Muscle of leg (tissue), 11 donors: ENCODE results near the gene GRM1. TPM values are rescaled to one million over a fixed set of nuclear protein-coding genes. Genes with fewer than 3 reads are reported as not detected.
A peak's percentile ranks its signal among the peaks of the same experiment; 100 is the strongest.

Experiments used
- DNase-seq: peaks from one replicate; pipeline ENCODE4 v3.0.0; 2013
- H3K27ac ChIP-seq: one replicate; pipeline ENCODE4 v1.5.1; 2013; ENCODE audit warnings: mild to moderate bottlenecking, low read length, control low read depth
- H3K27me3 ChIP-seq: one replicate; pipeline ENCODE4 v1.6.1; 2013; ENCODE audit warnings: low read length; ENCODE audit not compliant: control insufficient read depth, insufficient read depth
- H3K36me3 ChIP-seq: one replicate; pipeline ENCODE4 v1.6.1; 2013; ENCODE audit warnings: low read length; ENCODE audit not compliant: control insufficient read depth, insufficient read depth
- H3K4me1 ChIP-seq: one replicate; pipeline ENCODE4 v1.6.1; 2013; ENCODE audit warnings: low read length; ENCODE audit not compliant: control insufficient read depth, insufficient read depth
- H3K4me3 ChIP-seq: one replicate; pipeline ENCODE4 v1.5.1; 2013; ENCODE audit warnings: low read length, control low read depth
- H3K9me3 ChIP-seq: replicated peaks from 2 replicates; pipeline ENCODE4 v1.6.1; 2013; ENCODE audit warnings: low read depth, low read length; ENCODE audit not compliant: control insufficient read depth
- WGBS: methylation state at CpG from one replicate; pipeline ENCODE4 v1.1.5; 2013; ENCODE audit warnings: missing lambda C conversion rate; ENCODE audit not compliant: insufficient coverage; 5-methylcytosine and 5-hydroxymethylcytosine counted together
- polyA plus RNA-seq, 8 donors: library from polyadenylated mRNA; unstranded; fragments of 120-200 nt; gene quantifications; one replicate each; pipeline versions ENCODE4 v1.2.1 to v1.2.3, GENCODE V29; 2013; ENCODE audit warnings: inconsistent platforms in 1 of 8, low replicate concordance in 1 of 8; ENCODE audit not compliant: insufficient read length in 8 of 8, insufficient read depth in 1 of 8
- total RNA-seq: library from RNA; stranded (reverse); fragments of 120-200 nt; gene quantifications from one replicate; pipeline ENCODE4 v1.2.4, GENCODE V29; 2013

GRM1 gene
- total and polyA plus RNA-seq, 9 donors: 0.05 to 0.18 (median 0.09) TPM

DNA sequence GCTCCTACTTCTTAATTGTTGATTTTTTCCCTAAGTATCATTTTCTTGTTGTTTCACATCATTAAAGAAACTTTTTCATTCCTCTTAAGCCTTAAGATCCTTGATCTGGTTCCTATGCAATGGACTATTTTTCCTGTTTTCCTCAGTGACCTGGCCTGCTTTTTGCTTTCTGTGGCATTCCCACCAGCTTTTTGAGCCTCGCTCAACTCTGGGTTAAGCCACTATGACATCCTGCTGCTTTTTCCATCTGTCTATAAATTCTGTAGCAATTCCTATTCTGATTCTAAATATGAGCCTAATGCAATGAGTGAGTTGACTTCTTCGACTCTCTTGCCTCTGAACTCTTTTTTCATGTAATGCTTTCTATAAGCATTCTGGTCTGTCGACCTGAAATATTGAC is 160.3 kb downstream of the GRM1 start:
- Histone ChIP-seq H3K27ac (no peak overlapping the region), H3K36me3 (no peaks in the 10 kb centered on the region), H3K9me3 (no peaks in the 10 kb centered on the region), H3K4me1 (no peaks in the 10 kb centered on the region), H3K4me3 (no peak overlapping the region), H3K27me3 (no peaks in the 10 kb centered on the region)
- no peak for DNase-seq
- WGBS: no CpG with 5 or more reads among the region's 3 CpGs

DNA sequence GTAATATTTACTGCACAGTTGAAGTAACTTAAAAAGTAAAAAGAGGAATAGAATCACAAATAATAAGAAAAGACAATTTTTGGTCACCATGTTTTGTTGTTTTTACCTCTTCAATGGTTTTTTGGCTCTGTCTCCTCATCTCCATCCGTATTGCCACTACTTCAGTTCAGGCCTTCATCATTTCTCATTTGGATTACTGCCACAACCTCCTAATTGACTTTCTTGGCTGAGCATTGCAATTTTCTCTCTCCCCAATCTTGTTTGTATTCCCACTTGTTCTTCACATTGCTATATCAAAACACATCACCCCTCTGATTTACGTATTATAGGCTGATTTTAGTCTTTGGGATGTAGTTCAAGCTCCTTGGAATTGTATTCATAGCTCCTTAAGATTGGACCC is 161.7 kb downstream of the GRM1 start:
- Histone ChIP-seq H3K9me3 (no peaks in the 10 kb centered on the region), H3K36me3 (no peaks in the 10 kb centered on the region), H3K27ac (no peak overlapping the region), H3K4me1 (no peaks in the 10 kb centered on the region), H3K27me3 (no peaks in the 10 kb centered on the region), H3K4me3 (no peak overlapping the region)
- WGBS: 67% methylated on average over 1 of the region's 2 CpGs
- no peak for DNase-seq

DNA sequence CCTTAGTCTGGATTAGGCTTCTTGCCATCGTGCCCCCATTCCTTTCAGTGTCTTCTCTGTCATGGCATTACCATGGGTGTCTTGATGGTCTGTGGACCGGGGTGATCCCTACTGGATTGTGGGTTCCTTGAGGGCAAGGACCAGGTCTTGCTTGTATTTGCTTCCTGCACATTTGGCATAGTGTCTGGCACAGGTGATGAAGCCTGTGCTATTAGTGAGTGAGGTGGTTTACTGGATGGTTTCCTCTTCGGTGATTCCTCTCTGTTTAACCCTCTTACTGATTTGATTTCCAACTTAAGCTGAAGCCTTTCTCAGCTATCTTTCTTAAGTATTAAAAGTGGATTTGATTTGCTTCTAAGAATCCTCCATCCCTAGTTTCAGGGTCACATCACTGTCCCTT is 162.3 kb downstream of the GRM1 start:
- no peak overlapping the region for H3K27ac ChIP-seq
- no peak for DNase-seq
- H3K36me3 ChIP-seq: no peaks in the 10 kb centered on the region
- no peaks in the 10 kb centered on the region for H3K9me3 ChIP-seq
- WGBS: 83% methylated on average over 1 of the region's 3 CpGs
- no peaks in the 10 kb centered on the region for H3K27me3 ChIP-seq
- no peaks in the 10 kb centered on the region for H3K4me1 ChIP-seq
- no peak overlapping the region for H3K4me3 ChIP-seq

DNA sequence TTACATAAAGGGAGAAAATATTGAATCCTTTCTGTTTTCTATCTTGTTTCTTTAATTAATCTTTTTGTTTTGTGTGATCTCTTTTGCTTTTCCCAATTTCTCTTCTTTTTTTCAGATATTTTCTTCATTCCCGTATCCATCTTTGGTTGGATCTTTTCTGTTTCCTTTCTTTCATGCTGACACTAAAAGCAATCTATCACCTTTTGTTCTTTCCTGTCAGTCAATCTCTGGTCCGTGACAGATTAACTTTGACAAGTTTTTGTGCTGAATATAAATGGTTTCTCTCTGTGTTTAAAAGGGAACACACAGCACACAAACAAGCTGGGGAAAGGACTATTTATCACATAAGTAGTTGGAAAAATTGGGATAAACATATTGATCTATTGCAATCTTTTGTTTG is 162.8 kb downstream of the GRM1 start:
- DNase-seq: no peak
- WGBS: no CpG with 5 or more reads among the region's 2 CpGs
- Histone ChIP-seq H3K27ac (no peak overlapping the region), H3K4me3 (no peak overlapping the region), H3K4me1 (no peaks in the 10 kb centered on the region), H3K36me3 (no peaks in the 10 kb centered on the region), H3K27me3 (no peaks in the 10 kb centered on the region), H3K9me3 (no peaks in the 10 kb centered on the region)

DNA sequence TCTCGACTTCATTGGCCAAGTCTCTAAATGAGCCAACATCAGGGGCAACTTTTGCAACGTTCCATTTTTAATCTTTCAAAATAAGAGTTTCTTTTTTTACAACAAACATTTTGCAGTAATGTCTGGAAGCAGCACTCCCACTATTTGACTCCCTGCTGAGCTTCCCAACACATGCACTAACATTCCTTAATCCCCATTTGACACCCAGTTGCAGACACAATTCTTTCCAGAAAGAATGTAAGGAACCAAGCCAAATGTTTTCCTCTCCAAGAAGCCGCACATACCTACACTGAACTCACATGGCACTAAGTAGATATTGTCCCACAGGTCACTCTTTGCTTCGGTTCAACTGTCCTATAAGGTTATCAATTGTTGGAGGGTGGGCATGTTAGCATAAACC is 165.6 kb downstream of the GRM1 start:
- peaks cover under 1% of the 10 kb centered on the region for H3K4me1 ChIP-seq
- H3K27me3 ChIP-seq: no peaks in the 10 kb centered on the region
- 6% methylated on average over 2 of the region's 4 CpGs for WGBS
- H3K27ac ChIP-seq: no peak overlapping the region
- DNase-seq: no peak
- H3K36me3 ChIP-seq: no peaks in the 10 kb centered on the region
- H3K4me3 ChIP-seq: no peak overlapping the region
- no peaks in the 10 kb centered on the region for H3K9me3 ChIP-seq

DNA sequence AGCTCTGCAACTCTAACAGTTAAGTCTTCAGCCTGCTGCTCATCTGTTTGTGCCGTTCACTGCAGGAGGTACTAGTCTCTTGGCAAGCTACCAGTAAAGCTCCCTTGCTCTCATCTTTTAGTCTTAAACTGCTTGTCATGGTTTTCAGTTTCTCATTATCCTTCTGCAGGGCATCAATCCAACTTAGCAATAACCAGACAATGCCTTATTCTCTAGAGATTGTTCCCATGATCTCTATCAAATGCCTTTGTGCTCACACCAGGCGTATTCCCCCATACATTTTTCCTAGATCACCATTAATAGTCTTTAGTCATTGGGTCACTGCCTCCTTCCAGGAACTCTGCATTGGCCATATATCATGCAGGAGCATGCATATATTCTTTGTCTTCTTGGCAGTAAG is 171.3 kb downstream of the GRM1 start:
- 4% methylated on average over 2 of the region's 2 CpGs for WGBS
- peak; percentile 83 for DNase-seq
- no peak overlapping the region for H3K4me3 ChIP-seq
- H3K9me3 ChIP-seq: no peaks in the 10 kb centered on the region
- no peaks in the 10 kb centered on the region for H3K36me3 ChIP-seq
- H3K4me1 ChIP-seq: peaks cover 10% of the 10 kb centered on the region
- H3K27me3 ChIP-seq: no peaks in the 10 kb centered on the region
- H3K27ac ChIP-seq: no peak overlapping the region

DNA sequence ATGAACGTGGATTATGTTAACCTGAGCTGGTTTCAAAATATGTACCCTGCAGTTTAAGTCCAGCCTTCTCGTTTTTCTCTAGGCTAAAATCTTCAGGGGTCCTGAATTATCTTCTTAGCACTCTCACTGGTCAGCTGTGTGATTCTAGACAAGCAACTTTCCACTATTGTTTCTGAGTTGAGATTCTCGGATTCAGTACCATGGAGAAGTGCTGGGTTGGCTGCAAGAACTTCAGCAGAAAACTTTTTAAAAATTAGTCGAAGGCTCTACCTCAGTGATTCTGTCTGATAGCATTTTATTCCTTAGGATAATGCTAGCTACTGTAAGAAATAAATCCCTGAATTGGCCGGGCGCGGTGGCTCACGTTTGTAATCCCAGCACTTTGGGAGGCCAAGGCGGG is 173.7 kb downstream of the GRM1 start:
- Histone ChIP-seq H3K36me3 (no peaks in the 10 kb centered on the region), H3K27me3 (no peaks in the 10 kb centered on the region), H3K27ac (no peak overlapping the region), H3K9me3 (no peaks in the 10 kb centered on the region), H3K4me1 (peaks cover 10% of the 10 kb centered on the region), H3K4me3 (no peak overlapping the region)
- WGBS: 90% methylated on average over 2 of the region's 9 CpGs
- no peak for DNase-seq

DNA sequence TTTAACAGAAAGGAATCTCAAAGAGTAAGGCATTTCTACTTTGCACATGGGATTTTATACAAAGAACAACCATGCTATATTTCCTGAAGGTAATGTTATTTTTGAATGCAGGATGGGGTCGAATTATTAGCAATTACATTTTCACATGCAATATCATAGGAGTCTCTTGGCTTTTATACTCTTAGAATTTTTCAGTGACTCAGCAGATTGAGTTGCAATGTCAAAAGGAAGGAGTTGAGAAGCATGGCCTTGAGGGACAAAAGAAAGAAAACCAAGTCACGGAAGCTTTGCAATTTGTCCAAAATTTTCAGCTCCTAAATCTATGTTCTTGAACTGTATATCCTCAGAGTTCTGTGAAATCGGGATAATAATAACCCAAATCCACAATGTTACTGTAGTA is 181.1 kb downstream of the GRM1 start:
- no peak overlapping the region for H3K4me3 ChIP-seq
- no CpG with 5 or more reads among the region's 3 CpGs for WGBS

DNA sequence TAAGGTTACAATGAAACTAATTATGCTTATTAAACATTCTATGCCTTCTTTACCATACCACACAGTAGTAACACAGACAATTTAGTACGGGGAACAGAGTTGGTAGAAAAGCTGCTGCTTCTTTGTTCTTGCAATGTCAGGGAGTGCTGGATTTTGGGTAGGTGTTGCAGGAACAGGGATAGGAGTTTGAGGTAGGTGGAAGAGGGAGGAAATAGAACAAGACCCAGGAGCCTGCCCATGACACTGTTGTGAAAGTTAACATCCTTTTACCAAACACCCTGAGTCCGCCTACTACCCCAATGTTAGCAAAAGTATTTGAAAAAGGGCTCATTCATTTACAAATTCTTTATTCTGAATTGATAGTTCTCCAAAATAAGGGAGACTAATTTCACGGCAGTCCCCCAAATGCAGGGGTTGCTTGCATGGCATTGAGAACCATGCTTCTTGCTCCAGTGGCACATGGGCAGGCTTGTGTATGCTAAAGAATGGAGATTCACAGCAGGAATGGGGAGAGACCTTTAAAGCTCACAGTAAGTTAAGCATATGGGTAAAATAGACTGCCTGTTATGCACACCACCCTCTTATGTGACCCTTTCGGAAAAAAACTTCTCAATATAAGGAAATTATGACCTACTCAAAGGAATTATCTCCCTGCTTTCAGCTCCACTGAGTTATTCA is 181.7 kb downstream of the GRM1 start:
- H3K27me3 ChIP-seq: no peaks in the 10 kb centered on the region
- WGBS: no CpG with 5 or more reads among the region's 4 CpGs
- DNase-seq: no peak
- H3K27ac ChIP-seq: no peak overlapping the region
- no peaks in the 10 kb centered on the region for H3K36me3 ChIP-seq
- H3K4me3 ChIP-seq: no peak overlapping the region
- no peaks in the 10 kb centered on the region for H3K9me3 ChIP-seq
- no peaks in the 10 kb centered on the region for H3K4me1 ChIP-seq

More for the DNA sequence above, 181.1 kb downstream of the GRM1 start:
- Histone ChIP-seq H3K27ac (no peak overlapping the region), H3K27me3 (no peaks in the 10 kb centered on the region), H3K9me3 (no peaks in the 10 kb centered on the region), H3K36me3 (no peaks in the 10 kb centered on the region), H3K4me1 (no peaks in the 10 kb centered on the region)
- DNase-seq: no peak

DNA sequence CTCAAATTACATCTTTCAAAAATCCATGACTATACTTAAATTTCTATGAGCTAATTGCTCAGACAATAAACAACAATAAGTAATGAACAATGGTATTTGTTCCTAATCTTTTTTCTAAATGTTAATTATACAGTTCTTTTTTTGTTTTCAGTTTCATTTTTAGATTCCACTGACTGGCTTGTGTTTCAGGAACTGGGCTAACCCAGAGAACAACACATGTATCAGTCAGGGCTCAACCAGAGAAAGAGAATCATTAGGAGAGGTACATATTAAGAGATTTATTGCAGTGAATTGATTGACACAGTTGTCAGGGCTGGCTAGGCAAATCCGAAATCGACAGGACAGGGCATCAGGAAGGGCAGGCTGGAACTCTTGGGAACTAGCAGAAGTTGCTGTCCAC is 182.8 kb downstream of the GRM1 start:
- Histone ChIP-seq H3K9me3 (no peaks in the 10 kb centered on the region), H3K4me1 (no peaks in the 10 kb centered on the region), H3K27ac (no peak overlapping the region), H3K4me3 (no peak overlapping the region), H3K36me3 (no peaks in the 10 kb centered on the region), H3K27me3 (no peaks in the 10 kb centered on the region)
- no CpG with 5 or more reads among the region's 2 CpGs for WGBS
- DNase-seq: no peak

DNA sequence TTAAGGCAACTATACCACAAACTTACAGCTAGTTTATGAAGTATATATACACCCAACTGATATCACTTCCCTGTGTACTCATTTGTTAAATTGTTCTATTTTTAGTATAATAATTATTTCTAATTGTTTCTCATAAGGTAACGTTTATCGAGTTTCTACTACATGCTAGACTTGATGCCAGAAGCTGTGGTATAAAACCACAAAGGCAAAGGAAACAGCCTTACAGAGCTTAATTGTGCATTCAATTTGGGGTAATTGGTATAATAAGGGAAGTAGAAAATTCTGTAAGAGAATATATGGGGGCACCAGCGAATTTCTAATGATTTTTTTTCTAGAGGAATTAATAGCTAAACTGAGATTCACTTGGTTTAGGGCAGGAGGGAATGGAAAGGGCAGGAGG is 183.9 kb downstream of the GRM1 start:
- Histone ChIP-seq H3K36me3 (no peaks in the 10 kb centered on the region), H3K4me1 (no peaks in the 10 kb centered on the region), H3K27ac (no peak overlapping the region), H3K27me3 (no peaks in the 10 kb centered on the region), H3K4me3 (no peak overlapping the region), H3K9me3 (no peaks in the 10 kb centered on the region)
- DNase-seq: no peak
- WGBS: 8% methylated on average over 1 of the region's 3 CpGs
